Measurements from ENCODE around the gene POU2F1.

DNA sequence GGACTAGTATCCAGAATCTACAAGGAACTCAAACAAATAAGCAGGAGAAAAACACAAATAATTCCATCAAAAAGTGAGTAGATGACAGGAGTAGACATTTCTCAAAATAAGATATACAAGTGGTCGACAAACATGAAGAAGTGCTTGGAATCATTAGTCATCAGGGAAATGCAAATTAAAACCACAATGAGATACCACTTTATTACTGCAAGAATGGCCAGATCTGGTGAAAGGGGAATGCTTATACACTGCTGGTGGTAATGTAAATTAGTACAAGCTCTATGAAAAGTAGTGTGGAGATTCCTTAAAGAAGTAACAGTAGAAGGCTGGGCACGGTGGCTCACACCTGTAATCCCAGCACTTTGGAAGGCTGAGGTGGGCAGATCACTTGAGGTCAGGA, 73.8 kb downstream of the POU2F1 start:
- TF ChIP-seq, protein P1, sequence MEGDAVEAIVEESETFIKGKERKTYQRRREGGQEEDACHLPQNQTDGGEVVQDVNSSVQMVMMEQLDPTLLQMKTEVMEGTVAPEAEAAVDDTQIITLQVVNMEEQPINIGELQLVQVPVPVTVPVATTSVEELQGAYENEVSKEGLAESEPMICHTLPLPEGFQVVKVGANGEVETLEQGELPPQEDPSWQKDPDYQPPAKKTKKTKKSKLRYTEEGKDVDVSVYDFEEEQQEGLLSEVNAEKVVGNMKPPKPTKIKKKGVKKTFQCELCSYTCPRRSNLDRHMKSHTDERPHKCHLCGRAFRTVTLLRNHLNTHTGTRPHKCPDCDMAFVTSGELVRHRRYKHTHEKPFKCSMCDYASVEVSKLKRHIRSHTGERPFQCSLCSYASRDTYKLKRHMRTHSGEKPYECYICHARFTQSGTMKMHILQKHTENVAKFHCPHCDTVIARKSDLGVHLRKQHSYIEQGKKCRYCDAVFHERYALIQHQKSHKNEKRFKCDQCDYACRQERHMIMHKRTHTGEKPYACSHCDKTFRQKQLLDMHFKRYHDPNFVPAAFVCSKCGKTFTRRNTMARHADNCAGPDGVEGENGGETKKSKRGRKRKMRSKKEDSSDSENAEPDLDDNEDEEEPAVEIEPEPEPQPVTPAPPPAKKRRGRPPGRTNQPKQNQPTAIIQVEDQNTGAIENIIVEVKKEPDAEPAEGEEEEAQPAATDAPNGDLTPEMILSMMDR (IDR thresholded peaks at IDR 0.05) = no peak
- TF ChIP-seq EZH2 (IDR thresholded peaks at IDR 0.05; ENCODE audit: borderline replicate concordance, insufficient read depth, low read depth, low read length, poor library complexity, severe bottlenecking) = no peak
